NB4 (cell line): ENCODE data around the gene FAM229B.

Source experiments
- POLR2A ChIP-seq: IDR thresholded peaks from 2 replicates; pipeline ENCODE4 v1.6.1; 2011; ENCODE audit warnings: mild to moderate bottlenecking; ENCODE audit not compliant: insufficient read length; ENCODE audit errors: extremely low read depth
- TF ChIP-seq, protein P1 (sequence below): IDR thresholded peaks from one replicate; pipeline ENCODE4 v1.5.1; 2012; ENCODE audit warnings: low read depth, low read length

DNA sequence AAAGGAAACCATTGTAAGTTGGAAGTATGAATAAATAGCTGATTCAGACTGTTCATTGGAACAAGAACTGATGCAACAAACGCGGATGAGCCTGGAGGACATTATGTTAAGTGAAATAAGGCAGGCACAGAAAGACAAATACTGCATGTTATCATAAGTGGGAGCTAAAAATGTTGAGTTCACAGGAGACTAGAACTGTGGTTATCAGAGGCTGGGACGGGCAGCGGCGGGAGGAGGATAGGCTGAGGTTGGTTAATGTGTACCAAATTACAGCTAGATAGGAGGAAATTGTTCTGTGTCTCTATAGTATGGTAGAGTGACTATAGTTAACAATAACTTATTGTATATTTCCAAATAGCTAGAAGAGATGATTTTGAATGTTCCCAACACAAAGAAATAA lies 40.8 kb downstream of the FAM229B start:
- TF ChIP-seq, protein P1, sequence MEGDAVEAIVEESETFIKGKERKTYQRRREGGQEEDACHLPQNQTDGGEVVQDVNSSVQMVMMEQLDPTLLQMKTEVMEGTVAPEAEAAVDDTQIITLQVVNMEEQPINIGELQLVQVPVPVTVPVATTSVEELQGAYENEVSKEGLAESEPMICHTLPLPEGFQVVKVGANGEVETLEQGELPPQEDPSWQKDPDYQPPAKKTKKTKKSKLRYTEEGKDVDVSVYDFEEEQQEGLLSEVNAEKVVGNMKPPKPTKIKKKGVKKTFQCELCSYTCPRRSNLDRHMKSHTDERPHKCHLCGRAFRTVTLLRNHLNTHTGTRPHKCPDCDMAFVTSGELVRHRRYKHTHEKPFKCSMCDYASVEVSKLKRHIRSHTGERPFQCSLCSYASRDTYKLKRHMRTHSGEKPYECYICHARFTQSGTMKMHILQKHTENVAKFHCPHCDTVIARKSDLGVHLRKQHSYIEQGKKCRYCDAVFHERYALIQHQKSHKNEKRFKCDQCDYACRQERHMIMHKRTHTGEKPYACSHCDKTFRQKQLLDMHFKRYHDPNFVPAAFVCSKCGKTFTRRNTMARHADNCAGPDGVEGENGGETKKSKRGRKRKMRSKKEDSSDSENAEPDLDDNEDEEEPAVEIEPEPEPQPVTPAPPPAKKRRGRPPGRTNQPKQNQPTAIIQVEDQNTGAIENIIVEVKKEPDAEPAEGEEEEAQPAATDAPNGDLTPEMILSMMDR = no peak
- no peak for TF ChIP-seq POLR2A
